HG03460 (cell line): ENCODE results near the gene CCDC146.
A peak's percentile ranks its signal among the peaks of the same experiment; 100 is the strongest.
"Not testable (repeated sequence)": the region's sequence is repeated elsewhere in the genome, so short reads cannot be mapped to it uniquely, and the experiment has no call there.

ENCODE experiments used
- ATAC-seq: cut with Tn5 transposase; IDR thresholded peaks from one replicate; pipeline ENCODE4 v1.9.1; 2021; ENCODE audit not compliant: unreplicated experiment

Gene CCDC146

GRCh38 chr7:77327067-77327931, 204.9 kb downstream of the CCDC146 start:
- ATAC-seq: no peak

- ATAC-seq: no peak
Observed at GRCh38 chr7:77327932-77328628, 205.7 kb downstream of the CCDC146 start.

DNA sequence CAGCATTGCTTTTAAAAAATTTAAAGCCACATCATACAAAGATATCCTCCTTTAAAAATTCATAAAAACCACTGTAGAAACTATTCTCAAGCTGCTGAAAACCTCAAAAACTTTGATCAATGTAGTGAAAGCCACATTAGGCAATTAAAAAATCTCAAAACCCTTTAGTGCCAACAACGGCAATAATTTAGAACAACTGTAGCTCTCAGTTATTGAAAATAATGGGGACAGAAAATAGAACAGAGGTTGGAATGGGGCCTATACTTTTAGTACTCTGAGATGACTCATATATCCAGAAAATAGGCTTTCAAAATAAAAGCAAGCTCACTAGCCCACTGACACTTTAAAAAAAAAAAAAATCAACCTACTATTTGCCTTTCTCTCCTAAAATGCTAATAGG, 206.3 kb downstream of the CCDC146 start:
- ATAC-seq: no peak

- ATAC-seq: no peak
Observed at GRCh38 chr7:77329466-77330168, 207.2 kb downstream of the CCDC146 start.

GRCh38 chr7:77330169-77330882, 207.9 kb downstream of the CCDC146 start:
- ATAC-seq: peak; percentile 45

DNA sequence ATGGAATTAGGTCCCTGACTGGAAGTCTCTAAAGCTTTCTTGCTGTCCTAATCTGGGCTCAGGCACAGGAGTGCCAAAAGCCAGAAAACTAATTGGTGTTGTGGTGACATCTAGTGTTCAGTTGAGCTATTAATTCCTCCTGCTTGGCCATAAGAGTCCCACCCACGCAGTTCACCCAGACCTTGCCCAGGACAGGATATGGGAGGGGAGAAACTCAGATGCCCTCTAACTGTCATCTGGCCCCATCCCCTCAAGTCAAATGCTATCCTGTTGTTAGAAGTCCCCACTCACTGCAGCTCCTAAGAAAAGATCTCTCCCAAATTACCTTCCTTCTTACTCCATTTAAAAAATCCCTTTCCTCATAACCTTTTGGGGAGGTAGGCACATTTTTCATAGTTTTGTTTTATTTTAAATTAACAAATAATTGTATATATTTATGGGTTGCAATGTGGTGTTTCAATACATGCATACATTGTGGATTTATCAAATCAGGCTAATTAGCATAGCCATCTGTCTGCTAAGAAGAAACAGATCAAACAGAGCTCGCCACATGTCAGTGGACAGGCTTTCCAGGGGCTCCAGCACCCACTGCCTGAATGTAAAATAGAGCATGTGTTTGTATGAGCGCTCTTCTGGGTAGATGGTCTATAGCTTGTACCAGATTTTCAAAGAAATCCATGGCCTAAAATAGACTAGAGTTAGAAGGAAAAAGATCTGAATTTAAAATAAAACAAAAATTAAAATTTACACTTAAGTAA, 209.7 kb downstream of the CCDC146 start:
- peak; percentile 71 for ATAC-seq

- not testable (repeated sequence) for ATAC-seq
Observed at GRCh38 chr7:77334039-77334438, 211.6 kb downstream of the CCDC146 start.

DNA sequence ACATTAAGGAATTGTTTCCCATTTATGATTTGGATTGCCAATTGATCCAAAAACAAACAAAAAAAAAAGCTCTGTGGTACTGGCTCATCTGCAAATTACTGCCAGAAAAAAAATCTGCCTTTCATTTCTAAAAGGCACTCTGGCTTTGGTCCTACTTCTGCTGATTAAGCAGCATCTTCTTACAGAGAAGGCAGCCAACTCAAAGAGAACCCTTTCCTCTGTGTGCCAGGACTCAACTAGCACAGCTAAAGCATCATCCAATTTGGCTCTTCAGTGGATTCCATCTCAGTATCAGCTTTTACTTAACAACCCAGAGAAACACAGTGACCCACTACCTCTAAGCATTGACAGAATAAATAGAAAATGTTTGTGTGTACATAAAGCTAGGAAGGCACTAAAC, 213.2 kb downstream of the CCDC146 start:
- ATAC-seq: no peak

GRCh38 chr7:77337456-77337990, 215.1 kb downstream of the CCDC146 start:
- ATAC-seq: no peak

DNA sequence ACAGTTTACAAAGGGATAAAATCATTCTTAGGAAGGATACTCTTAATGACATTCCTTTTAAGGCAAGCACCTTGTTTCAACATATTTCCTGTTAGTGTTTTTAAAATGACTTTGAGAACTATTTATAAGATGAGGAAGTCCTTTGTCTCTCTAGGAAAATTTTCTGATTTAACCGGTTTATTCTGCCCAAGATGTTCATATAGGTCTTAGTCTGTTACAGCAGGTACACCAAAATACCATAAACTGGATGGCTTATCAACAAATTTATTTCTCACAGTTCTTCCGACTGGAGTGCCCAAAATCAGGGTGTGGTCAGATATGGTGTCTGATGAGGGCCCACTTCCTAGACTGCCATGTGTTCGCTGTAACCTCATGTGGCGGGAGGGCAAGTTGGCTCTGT, 215.8 kb downstream of the CCDC146 start:
- no peak for ATAC-seq

DNA sequence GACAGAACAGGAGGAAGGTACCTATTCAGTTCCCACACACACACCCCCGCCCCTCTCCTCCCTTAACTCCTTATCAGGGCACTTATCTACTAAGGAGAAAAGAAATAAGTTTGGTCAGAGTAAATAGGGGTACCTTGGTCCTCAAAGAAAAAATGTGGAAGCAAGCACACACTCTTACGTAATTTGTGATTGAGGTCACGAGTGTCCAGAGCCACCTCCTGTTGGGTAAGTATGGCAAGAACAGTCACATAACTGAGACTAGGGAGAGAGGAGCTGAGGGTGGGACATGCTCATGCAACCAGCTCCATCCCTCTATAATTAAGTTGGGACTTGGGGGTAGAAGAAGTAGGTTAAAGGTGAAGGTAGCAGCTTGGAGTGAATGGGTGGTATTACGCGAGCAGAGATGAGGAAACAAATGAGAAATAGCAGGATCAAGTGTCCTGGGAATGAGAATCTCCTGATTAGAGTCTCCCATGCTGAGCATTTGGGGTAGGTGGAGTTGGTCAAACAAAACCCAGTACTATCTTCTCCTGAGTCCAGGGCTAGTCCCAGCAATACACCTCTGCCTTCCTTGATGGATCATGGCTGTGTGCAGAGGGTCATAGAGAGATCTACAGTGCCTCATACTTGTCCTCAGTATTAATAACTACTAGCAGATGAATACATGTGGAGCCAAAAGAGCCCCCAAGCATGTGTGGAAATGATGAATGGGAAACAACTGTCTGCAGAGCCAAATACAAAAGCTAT, 216.6 kb downstream of the CCDC146 start:
- ATAC-seq: no peak

DNA sequence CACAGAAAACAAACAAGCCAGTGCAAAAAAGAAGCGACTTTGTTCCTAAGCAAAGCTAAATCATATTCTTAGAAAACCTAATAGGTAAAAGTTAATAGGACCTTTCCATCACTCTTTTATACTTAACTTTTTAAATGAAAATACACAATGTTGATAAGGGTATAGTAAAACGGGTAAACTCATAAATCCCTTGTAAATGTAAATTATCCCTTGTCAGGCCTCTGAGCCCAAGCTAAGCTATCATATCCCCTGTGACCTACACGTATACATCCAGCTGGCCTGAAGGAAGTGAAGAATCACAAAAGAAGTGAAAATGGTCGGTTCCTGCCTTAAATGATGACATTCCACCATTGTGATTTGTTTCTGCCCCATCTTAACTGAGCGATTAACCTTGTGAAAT, 217.3 kb downstream of the CCDC146 start:
- no peak for ATAC-seq
